Gastroesophageal sphincter (tissue), 4 donors: Measurements from ENCODE around the gene ITPK1. TPM values are rescaled to one million over a fixed set of nuclear protein-coding genes. Genes with fewer than 3 reads are reported as not detected.
"Not testable (repeated sequence)": the region's sequence is repeated elsewhere in the genome, so short reads cannot be mapped to it uniquely, and the experiment has no call there.

Experiments used
- ATAC-seq: fragments of 150-250 bp; one replicate; pipeline ENCODE4 v1.9.1; 2016; ENCODE audit warnings: mild to moderate bottlenecking, moderate library complexity
- H3K27ac ChIP-seq, 4 donors: fragments of 200-600 bp; sonication (generic) in 3 of 4; 1 replicate in 3 of 4; 2 replicates in 1 of 4; pipeline ENCODE4 v1.5.1; 2016 to 2019
- H3K27me3 ChIP-seq: fragments of 200-600 bp; sonication (generic); one replicate; pipeline ENCODE4 v1.5.1; 2019
- H3K36me3 ChIP-seq, 2 donors: fragments of 200-600 bp; sonication (generic); one replicate each; pipeline ENCODE4 v1.5.1; 2019; ENCODE audit warnings: control low read depth in 1 of 2
- H3K4me1 ChIP-seq, 3 donors: fragments of 200-600 bp; sonication (generic); 1 replicate in 2 of 3; 2 replicates in 1 of 3; pipeline ENCODE4 v1.5.1; 2016 to 2019; ENCODE audit warnings: control low read depth in 2 of 3
- H3K4me3 ChIP-seq, 2 donors: fragments of 200-600 bp; sonication (generic); one replicate each; pipeline ENCODE4 v1.5.1; 2019; ENCODE audit warnings: mild to moderate bottlenecking in 1 of 2, moderate library complexity in 1 of 2
- H3K9me3 ChIP-seq, 3 donors: fragments of 200-600 bp; sonication (generic); one replicate each; pipeline ENCODE4 v1.5.1; 2017 to 2019; ENCODE audit warnings: control low read depth in 2 of 3
- EP300 ChIP-seq: sonication (generic); formaldehyde crosslinking; IDR thresholded peaks from one replicate; pipeline ENCODE4 v1.6.1; 2017; ENCODE audit warnings: antibody characterized with exemption, mild to moderate bottlenecking
- POLR2A ChIP-seq, 2 donors: fragments of 450-650 bp; IDR thresholded peaks; one replicate each; pipeline ENCODE4 v1.6.1; 2017; ENCODE audit warnings: antibody characterized with exemption in 2 of 2, mild to moderate bottlenecking in 2 of 2, moderate library complexity in 1 of 2
- POLR2AphosphoS5 ChIP-seq: sonication (generic); formaldehyde crosslinking; IDR thresholded peaks from one replicate; pipeline ENCODE4 v1.6.1; 2017; ENCODE audit warnings: antibody characterized with exemption
- WGBS, 2 donors: methylation state at CpG; one replicate each; pipeline ENCODE4 v1.1.5; 2018; ENCODE audit warnings: low coverage in 1 of 2; 5-methylcytosine and 5-hydroxymethylcytosine counted together
- total RNA-seq, 4 donors: library from RNA; depleted of rRNA; stranded (reverse); fragments of >200 nt; gene quantifications; one replicate each; pipeline ENCODE4 v1.1.0, GENCODE V29; 2016
- TF ChIP-seq, protein P1 (sequence below), 4 experiments: fragments of 200-600 bp in 2 of 4; fragments of 450-650 bp in 2 of 4; sonication (generic) in 1 of 4; IDR thresholded peaks; one replicate each; pipeline ENCODE4 v1.5.1; 2017 to 2019; ENCODE audit warnings: antibody characterized with exemption in 4 of 4, mild to moderate bottlenecking in 2 of 4, moderate library complexity in 2 of 4

Gene ITPK1
- total RNA-seq, 4 donors from 2014 or later: 68.8 to 201 (median 134) TPM

DNA sequence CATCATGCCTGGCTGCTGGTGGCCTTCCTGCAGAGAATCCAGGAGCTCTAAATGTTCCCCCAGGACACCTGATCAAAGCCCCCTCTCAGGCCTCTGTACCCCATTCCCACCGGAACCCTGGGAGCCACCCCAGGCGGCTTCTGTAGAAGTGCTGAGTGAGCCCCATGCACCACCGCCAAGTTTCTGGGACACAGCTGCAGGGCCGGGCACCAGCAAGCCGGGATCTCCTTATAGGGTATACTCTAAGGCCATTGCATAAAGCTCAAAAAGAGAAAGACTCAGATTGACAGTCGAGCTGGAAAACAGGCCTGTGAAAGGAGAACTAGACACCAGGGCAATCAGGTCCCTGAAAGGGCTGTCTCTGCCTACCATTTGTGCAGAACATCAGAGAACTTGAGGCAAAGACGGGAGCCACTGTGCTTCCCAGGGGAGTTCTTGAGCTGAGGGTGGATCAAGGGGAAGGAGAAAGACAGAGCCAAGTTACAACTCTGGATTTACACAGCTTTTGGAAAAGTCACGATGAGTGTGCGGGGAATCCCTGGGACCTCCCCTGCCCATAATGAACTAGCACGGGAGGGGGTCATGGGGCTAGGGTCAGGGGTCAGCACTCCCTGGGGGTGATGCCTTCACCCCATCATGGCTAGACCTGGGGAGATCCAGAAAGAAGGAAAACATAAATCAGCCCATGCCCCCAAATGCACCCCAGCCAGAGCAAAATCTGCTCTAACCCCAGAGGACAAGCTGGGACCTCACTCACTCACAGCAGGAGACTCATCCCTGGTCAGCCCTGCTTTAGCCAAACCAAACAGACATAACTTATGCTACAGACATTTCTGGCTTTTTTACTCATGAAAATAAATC is 51.1 kb downstream of the ITPK1 start:
- Histone ChIP-seq H3K27ac (peak overlapping the region; percentile 56 to 88 (median 87)), H3K36me3 (no peaks in the 10 kb centered on the region), H3K27me3 (no peaks in the 10 kb centered on the region), H3K4me1 (peaks cover 0 to 100% (median 43%) of the 10 kb centered on the region in 3 donors), H3K9me3 (no peaks in the 10 kb centered on the region), H3K4me3 (no peak overlapping the region)
- ATAC-seq: peak; percentile 74
- WGBS, 2 donors: 30% methylated on average over 2 to 5 of the region's 10 CpGs
- TF ChIP-seq POLR2AphosphoS5 (no peak), POLR2A (IDR thresholded peaks at IDR 0.05) (no peak), EP300 (no peak)
- TF ChIP-seq, protein P1, sequence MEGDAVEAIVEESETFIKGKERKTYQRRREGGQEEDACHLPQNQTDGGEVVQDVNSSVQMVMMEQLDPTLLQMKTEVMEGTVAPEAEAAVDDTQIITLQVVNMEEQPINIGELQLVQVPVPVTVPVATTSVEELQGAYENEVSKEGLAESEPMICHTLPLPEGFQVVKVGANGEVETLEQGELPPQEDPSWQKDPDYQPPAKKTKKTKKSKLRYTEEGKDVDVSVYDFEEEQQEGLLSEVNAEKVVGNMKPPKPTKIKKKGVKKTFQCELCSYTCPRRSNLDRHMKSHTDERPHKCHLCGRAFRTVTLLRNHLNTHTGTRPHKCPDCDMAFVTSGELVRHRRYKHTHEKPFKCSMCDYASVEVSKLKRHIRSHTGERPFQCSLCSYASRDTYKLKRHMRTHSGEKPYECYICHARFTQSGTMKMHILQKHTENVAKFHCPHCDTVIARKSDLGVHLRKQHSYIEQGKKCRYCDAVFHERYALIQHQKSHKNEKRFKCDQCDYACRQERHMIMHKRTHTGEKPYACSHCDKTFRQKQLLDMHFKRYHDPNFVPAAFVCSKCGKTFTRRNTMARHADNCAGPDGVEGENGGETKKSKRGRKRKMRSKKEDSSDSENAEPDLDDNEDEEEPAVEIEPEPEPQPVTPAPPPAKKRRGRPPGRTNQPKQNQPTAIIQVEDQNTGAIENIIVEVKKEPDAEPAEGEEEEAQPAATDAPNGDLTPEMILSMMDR (IDR thresholded peaks at IDR 0.05): no peak

DNA sequence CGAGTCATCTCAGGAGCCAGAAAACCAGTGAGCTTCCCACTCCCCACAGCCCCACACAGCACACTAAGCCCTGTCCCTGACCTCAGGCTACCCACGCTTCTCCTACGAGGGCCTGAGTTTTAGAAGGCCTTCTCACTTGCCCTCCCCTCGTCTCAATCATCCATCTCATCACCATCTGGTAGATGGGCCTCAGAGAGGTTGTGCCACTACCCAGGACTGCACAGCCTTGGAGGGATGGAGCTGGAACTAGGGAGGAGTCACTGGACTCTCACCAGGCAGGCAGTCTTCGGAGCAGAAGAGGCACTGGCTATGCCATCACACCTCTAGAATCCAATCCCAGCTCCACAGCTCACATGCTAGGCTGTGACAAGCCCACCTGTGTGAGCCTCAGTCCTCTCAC is 52.3 kb downstream of the ITPK1 start:
- 90% methylated on average over 2 of the region's 5 CpGs; no CpG with 5 or more reads in 1 of the 2 donors for WGBS, 2 donors
- no peak overlapping the region for H3K4me3 ChIP-seq
- TF ChIP-seq, protein P1 (IDR thresholded peaks at IDR 0.05): no peak
- no peak for TF ChIP-seq POLR2A (IDR thresholded peaks at IDR 0.05)
- no peak for TF ChIP-seq EP300
- TF ChIP-seq POLR2AphosphoS5: no peak
- H3K4me1 ChIP-seq: peaks cover 0 to 95% (median 43%) of the 10 kb centered on the region in 3 donors
- H3K36me3 ChIP-seq: no peaks in the 10 kb centered on the region
- no peaks in the 10 kb centered on the region for H3K9me3 ChIP-seq
- ATAC-seq: no peak
- peak overlapping the region; percentile 56 to 88 (median 87) for H3K27ac ChIP-seq
- no peaks in the 10 kb centered on the region for H3K27me3 ChIP-seq

DNA sequence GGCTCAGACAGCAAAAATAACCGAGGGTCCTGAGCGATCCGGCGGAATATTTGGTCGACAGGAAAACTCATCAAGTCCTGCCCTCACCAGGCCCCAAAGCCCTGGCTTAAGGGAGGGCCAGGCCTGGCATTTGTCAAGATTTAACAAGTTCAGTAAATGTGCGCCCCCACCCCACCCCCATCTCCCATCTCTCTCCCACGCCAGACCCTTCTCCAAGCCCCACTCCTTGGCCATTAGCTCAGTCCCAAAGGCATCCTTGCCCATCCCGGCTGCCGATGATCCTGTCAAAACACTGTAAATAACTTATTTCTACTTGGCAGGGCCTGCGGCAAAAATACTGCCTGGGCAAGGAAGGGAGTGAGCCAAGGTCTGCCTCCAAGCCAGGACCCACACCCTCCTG is 52.8 kb downstream of the ITPK1 start:
- TF ChIP-seq POLR2A (IDR thresholded peaks at IDR 0.05): no peak
- TF ChIP-seq, protein P1 (IDR thresholded peaks at IDR 0.05): no peak
- TF ChIP-seq POLR2AphosphoS5: no peak
- TF ChIP-seq EP300: no peak
- no peak for ATAC-seq
- no peak overlapping the region for H3K4me3 ChIP-seq
- peaks cover 1 to 93% (median 46%) of the 10 kb centered on the region in 3 donors for H3K4me1 ChIP-seq
- no peaks in the 10 kb centered on the region for H3K9me3 ChIP-seq
- peak overlapping the region; percentile 56 to 88 (median 87) for H3K27ac ChIP-seq
- H3K27me3 ChIP-seq: no peaks in the 10 kb centered on the region
- no peaks in the 10 kb centered on the region for H3K36me3 ChIP-seq
- 60 to 69% methylated on average over 1 to 7 of the region's 10 CpGs for WGBS, 2 donors

DNA sequence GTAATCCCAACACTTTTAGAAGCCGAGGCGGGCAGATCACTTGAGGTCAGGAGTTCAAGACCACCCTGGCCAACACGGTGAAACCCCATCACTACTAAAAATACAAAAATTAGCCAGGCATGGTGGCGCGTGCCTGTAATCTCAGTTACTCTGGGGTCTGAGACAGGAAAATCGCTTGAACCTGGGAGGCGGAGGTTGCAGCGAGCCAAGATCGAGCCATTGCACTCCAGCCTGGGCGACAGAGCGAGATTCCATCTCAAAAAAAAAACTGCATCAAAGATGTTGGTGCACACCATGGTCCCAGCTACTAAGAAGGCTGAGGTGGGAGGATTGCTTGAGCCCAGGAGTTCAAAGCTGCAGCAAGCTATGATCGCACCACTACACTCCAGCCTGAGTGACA is 53.7 kb downstream of the ITPK1 start:
- H3K36me3 ChIP-seq, H3K4me3 ChIP-seq: not testable (repeated sequence)
- H3K4me1 ChIP-seq: peaks cover 8 to 93% (median 52%) of the 10 kb centered on the region in 3 donors

DNA sequence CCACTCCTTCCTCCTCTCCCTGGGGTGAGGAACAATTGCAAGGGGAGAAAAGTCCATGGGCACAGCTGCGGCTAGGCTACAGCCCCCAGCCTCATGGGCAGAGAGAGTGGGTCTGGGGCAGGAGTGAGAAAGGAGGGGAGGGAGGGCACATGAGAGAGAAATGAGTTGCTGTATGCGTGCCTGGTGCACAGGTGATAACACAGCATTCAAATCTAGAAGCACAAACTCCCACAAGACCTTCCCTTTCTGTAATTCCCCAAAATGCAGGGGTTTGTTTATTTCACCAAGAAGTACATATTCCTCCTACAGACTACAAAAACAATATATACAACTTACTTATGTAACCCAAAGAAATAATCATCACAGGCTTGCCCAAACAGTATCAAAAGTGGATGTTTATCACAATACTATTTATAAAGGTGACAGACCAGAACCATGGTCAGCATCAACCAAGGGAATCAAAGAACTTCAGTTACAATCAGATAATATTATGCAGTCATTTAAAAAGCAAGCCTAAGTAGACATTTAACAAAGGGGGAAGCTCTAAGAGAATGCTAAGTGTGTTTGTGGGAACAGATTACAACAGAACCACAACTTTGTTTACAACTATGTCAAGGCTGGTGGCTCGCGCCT is 54.2 kb downstream of the ITPK1 start:
- ATAC-seq: no peak
- 68 to 77% methylated on average over 3 of the region's 4 CpGs for WGBS, 2 donors
- H3K4me1 ChIP-seq: peaks cover 10 to 93% (median 54%) of the 10 kb centered on the region in 3 donors
- no peaks in the 10 kb centered on the region for H3K9me3 ChIP-seq
- H3K27me3 ChIP-seq: no peaks in the 10 kb centered on the region
- TF ChIP-seq, protein P1 (IDR thresholded peaks at IDR 0.05): no peak
- TF ChIP-seq POLR2AphosphoS5 (no peak), EP300 (no peak), POLR2A (IDR thresholded peaks at IDR 0.05) (no peak)
- no peak overlapping the region for H3K4me3 ChIP-seq
- H3K27ac ChIP-seq: peak overlapping the region in 3 of 4 donors; percentile 17 to 87 (median 69)
- no peaks in the 10 kb centered on the region for H3K36me3 ChIP-seq

More for the DNA sequence above, 53.7 kb downstream of the ITPK1 start:
- H3K27ac ChIP-seq: peak overlapping the region in 2 of 4 donors; percentile 87
- ATAC-seq, H3K27me3 ChIP-seq, H3K9me3 ChIP-seq: not testable (repeated sequence)
- WGBS, 2 donors: 78 to 94% methylated on average over 3 to 10 of the region's 12 CpGs
